Mammary epithelial cell (primary cell): ENCODE results near the gene MCL1.

ENCODE experiments used
- CTCF ChIP-seq, 2 donors: IDR thresholded peaks in 1 of 2; conservative IDR thresholded peaks in 1 of 2; 2 replicates each; pipeline ENCODE4 v1.5.1; 2011 to 2012; ENCODE audit warnings: inconsistent platforms in 2 of 2, low read length in 2 of 2, mild to moderate bottlenecking in 2 of 2, control low read depth in 1 of 2, low read depth in 1 of 2; ENCODE audit not compliant: insufficient read depth in 1 of 2; ENCODE audit errors: extremely low read depth in 1 of 2
- EZH2 ChIP-seq: IDR thresholded peaks from 2 replicates; pipeline ENCODE4 v1.6.1; 2012; ENCODE audit warnings: low read length, inconsistent platforms, borderline replicate concordance

- TF ChIP-seq CTCF (conservative IDR thresholded peaks at IDR 0.05 in 1 of 2, IDR thresholded peaks at IDR 0.05 in 1 of 2; ENCODE audit: extremely low read depth in 1 of 2, insufficient read depth in 1 of 2, low read depth in 1 of 2, low read length in 2 of 2) (no peak), EZH2 (no peak)
These were observed 12.1 kb downstream of the MCL1 start for GRCh38 chr1:150567341-150567716.
